ENCODE results near the gene ATG16L2.

Gene ATG16L2, protein sequence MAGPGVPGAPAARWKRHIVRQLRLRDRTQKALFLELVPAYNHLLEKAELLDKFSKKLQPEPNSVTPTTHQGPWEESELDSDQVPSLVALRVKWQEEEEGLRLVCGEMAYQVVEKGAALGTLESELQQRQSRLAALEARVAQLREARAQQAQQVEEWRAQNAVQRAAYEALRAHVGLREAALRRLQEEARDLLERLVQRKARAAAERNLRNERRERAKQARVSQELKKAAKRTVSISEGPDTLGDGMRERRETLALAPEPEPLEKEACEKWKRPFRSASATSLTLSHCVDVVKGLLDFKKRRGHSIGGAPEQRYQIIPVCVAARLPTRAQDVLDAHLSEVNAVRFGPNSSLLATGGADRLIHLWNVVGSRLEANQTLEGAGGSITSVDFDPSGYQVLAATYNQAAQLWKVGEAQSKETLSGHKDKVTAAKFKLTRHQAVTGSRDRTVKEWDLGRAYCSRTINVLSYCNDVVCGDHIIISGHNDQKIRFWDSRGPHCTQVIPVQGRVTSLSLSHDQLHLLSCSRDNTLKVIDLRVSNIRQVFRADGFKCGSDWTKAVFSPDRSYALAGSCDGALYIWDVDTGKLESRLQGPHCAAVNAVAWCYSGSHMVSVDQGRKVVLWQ

DNA sequence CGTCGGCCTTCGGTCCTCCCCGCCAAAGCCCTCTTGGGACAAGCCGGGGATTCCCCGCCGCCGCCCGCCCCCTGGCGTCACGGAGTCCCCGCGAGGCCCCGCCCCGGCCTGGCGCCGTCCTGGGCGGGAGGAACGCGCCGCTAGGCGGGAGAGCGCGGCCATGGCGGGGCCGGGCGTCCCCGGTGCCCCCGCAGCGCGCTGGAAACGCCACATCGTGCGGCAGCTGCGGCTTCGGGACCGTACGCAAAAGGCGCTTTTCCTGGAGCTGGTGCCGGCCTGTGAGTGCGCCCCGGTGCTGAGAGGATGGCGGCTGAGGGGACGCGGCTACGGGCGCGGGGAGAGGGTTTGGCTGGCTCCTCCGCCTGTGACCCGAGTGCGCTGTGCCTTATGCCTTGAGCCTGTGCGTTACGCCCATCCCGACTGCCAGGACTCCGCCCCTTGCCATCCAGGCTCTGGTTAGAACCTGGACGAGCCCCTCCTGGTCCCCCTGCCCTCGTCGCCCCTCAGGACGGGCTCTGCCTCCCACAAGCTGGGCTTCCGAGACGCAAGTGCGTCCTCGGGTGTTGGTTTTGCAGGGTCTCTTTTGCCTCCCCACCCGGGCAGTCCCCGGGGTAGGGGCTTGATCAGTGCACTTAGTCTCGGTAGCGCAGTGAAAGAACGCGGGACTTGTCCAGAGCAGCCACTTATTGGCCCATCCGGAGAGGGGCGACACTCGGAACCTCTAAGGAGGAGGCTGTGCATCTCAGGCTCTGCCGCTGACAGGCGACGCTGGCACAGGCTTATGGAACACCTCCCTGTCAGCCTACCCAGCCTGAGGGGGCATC lies at the start of gene ATG16L2:
Gene ATG16L2 (plus strand): TSS at position 126 of the 824 bp plus-strand sequence. CDS start 35 bp downstream, at position 161.
- intact Hi-C loops (cut with DNase I): loop anchor here (1.0 kb wide), 1 partner anchor 20 kb away; the partner anchor contains the start of gene STARD10
- peak; percentile 77 to 98 (median 86) for DNase-seq

DNA sequence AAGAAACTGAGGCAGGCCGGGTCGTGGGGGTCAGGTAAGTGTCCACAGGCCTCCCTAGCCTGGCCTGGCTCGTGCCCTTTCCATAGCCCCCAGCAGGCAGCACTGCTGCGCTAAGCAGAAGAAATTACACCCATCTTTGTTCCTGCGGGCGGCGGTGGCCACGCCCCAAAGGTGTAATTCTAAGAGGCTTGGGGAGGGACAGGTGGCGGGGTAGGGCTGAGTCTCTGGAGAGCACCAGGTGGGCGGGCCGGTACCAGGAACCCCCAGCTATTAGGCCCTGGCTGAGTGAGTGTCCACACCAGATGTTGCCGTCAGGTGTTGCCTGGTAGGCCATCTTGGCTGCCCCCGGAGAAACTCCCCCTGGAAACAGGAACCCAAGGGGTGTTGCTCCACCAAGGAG lies 49.7 kb upstream of the ATG16L2 start:
- DNase-seq: no peak
- intact Hi-C loops (cut with DNase I): no loop called here

DNA sequence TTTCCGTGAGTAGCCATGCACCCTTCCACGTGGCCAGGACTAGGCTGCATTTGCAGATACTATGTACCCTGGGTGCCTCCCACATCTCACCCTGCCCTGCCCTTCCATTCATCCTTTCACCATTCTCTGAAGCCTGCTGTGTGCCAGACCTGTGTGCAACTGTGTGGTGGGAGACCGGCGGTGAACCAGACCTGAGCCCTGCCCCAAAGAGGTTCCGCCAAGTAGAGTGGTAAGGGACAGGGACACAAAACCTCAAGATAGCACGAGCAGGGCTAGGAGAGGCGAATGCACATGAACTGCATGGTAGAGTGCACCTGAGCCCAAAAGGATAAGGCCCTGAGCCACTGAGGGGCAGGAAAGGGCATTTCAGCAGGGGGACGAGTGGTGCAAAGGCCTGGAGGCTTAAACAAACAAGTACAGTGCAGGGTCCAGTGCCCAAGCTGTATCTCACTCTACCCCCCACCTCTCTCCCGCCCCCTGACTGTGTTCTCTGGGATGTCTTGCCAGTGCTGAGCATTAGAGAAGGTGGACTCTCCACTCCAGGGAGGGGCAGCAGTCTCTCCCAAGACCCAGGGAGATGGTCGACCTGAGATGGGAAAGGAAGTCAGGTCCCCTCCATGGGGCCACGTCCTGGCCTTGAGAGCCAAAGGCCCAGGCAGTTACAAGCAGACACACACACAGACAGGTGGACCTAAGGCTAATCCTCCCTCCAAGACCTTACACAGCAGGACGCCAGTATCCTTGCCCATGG lies 47.9 kb upstream of the ATG16L2 start:
- no peak for DNase-seq
- intact Hi-C loops (cut with DNase I): no loop called here

DNA sequence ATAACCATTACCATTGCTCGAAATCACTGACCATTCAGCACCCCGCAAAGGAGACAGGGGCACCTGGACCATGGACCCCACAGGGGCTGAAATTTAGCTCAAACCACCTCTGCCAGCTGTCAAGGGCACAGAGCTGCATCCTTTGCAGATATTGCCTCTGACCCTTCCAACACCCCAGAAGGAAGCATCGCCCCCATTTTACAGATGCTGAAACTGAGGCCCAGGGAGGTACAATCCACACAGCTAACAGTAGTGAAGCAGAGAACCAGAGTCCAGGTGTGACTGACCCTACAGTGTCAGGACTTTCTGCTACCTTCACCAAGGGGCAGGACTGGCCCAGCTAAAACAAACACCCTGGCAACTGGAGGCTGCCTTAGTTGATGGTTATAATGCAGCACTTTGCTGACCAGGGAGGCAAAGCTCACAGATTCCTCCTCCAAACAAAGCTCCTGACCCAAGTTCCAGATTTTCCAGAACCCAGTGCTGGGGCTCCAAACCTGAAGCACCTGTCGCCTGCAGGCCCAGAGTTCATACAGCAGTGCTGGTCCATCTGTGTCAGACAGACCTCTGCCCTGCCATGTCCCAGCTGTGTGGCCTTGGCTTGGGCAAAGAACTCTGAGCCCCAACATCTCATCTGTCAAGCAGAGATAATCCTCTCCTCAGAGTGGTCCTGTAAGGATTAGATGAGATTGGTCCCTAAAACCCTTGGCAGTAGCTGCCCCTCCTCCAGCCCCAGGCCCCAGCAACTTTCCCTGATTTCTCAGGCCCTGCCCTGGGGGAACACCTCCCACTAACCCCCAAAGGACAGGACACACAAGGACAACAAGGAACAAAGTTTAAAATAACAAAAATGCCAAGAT lies 46.8 kb upstream of the ATG16L2 start:
- intact Hi-C loops (cut with DNase I): no loop called here

DNA sequence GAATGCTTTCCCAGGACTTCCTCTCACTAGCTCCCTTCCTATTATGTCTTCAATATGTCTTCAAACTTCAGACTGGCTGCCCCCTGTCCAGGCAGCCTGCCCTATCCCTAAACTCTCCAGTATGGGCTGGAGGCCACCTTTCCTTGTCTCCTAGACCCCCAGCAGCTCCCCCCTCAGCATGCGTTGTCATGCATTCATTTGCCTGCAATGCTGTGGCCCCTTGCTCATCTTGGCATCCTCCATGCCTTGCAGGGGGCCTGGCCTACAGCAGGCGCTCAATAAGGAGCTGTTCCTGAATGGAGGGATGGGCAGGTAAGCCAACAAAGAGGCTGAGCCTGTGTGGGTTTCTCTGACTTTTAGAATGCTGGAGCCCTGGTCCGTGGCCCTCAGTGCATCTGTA lies 45.6 kb upstream of the ATG16L2 start:
- DNase-seq: no peak
- intact Hi-C loops (cut with DNase I): no loop called here

More for the DNA sequence above, 46.8 kb upstream of the ATG16L2 start:
- no peak for DNase-seq

DNA sequence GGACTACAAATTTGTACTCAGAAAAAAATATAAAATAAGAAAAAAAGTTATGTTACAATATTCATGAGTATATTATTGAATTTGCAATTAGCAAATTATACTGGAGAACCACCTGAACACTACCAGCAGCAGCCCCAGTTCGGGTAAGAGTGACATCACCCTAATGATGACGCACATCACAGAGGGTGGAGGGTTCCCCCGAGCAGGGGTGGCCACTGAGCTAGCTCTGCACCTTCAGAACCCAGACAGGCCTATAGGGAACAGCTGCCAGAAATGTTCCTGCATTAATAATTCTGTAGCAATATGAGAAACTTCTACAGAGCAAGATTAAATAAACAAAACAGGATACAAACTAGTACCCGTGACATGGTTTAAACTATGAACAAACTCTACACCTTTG lies 44.5 kb upstream of the ATG16L2 start:
- intact Hi-C loops (cut with DNase I): no loop called here
- no peak for DNase-seq

DNA sequence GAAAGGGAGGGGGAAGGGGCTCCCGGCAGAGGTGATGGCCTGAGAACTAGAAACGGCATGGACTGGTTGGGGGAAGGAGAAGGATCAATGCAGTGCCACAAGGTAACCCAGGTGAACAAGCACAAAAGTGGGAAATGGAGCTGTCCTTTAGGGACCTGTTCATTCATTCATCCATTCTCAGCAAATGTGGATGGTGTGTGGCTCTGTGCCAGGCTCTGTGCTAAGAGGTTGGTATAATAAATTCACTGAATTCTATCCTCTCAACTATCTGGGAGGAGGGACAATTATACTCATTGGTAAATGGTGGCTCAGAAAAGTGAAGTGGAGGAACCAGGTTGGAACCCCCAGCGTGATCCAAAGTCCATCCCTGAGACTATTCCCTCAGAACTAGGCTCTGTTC lies 43.4 kb upstream of the ATG16L2 start:
- intact Hi-C loops (cut with DNase I): no loop called here
- no peak for DNase-seq

DNA sequence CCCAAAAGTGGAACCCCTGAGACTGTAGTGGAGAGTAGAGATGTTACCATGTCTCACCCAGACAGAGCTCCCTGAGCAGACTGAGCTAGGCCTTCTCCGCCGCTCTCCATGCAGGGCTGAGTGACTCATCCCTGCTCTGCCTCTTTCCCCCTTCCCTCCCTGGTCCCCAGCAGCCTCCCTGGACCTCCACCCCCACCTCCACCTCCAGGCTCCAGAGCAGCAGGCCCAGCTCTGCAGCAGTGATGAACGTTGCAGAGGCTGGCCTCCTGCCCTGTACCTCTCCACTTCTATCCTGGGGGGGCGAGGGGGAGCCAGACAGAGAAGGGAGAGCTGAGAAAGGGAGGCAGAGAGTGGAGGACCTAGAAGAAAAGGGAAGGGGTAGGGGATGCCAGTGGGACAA lies 42.7 kb upstream of the ATG16L2 start:
- intact Hi-C loops (cut with DNase I): no loop called here
- no peak for DNase-seq

DNA sequence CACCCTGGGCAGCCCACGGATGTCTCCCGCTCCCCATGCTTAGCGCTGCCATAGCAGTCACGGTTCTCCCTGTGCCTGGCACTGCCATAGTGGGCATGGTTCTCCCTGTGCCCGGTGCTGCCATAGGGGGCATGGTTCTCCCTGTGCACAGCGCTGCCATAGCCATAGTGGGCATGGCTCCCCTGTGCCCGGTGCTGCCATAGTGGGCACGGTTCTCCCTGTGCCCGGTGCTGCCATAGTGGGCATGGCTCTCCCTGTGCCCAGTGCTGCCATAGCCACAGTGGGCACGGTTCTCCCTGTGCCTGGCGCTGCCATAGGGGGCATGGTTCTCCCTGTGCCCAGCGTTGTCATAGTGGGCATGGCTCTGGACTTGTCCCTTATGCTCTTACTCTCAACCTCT lies 42.2 kb upstream of the ATG16L2 start:
- no peak for DNase-seq
- intact Hi-C loops (cut with DNase I): no loop called here

DNA sequence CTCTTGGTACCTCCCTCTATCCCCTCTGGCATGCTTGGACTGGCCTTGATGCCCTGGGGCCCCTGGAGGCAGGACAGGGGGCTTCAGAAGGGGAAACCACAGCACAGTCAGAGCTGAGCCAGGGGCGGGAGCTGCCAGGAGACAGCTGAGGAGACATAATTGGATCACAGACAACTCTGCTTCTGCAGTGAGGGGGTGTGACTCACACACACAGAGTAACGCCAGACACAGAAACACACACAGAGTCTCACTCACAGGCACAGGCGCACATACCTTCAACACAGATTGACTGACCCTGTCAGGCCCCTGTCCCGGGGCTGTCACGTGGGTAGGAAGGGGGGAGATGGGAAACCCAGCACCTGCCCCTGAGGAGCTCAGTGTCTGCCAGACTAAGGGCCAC lies 40.9 kb upstream of the ATG16L2 start:
- intact Hi-C loops (cut with DNase I): no loop called here
- DNase-seq: peak in 4 of 10 donors; percentile 47 to 92 (median 53)

DNA sequence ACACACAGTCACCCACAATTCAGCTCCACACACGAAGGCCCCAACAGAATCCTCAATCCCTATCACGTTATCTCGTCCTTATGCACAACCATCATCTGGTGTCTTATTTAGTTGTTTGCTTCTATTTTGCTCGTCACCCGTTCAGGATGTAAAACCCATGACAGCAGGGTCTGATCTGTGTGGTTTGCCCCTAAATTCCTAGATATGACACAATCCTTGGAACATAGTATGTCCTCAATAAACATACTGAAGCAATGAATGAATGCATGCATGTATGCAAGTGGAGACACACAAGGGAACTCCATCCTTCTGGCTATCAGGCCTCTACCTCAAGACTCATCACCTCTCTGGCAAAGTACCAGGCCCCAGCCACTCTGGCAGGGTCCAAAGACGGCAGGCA lies 40.5 kb upstream of the ATG16L2 start:
- DNase-seq: no peak
- intact Hi-C loops (cut with DNase I): no loop called here

DNA sequence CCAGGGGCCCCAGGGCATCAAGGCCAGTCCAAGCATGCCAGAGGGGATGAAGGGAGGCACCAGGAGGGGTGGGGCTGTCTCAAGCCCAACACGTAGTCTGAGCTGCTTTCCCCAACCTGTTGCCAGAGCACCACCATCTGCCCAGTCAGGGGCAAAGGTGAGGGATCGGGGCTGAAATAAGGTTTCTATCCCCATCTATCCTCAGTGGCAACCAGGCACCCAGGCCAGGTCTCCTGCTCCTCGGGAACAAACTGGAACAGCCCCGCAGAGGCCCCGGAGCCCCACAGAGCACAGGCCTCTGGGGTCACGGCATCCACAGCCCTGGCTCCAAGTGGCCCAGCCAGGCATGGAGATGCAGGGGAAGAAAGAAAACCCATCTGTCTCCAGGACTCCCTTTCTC lies 39.7 kb upstream of the ATG16L2 start:
- DNase-seq: peak in 1 of 10 donors; percentile 81
- intact Hi-C loops (cut with DNase I): no loop called here

DNA sequence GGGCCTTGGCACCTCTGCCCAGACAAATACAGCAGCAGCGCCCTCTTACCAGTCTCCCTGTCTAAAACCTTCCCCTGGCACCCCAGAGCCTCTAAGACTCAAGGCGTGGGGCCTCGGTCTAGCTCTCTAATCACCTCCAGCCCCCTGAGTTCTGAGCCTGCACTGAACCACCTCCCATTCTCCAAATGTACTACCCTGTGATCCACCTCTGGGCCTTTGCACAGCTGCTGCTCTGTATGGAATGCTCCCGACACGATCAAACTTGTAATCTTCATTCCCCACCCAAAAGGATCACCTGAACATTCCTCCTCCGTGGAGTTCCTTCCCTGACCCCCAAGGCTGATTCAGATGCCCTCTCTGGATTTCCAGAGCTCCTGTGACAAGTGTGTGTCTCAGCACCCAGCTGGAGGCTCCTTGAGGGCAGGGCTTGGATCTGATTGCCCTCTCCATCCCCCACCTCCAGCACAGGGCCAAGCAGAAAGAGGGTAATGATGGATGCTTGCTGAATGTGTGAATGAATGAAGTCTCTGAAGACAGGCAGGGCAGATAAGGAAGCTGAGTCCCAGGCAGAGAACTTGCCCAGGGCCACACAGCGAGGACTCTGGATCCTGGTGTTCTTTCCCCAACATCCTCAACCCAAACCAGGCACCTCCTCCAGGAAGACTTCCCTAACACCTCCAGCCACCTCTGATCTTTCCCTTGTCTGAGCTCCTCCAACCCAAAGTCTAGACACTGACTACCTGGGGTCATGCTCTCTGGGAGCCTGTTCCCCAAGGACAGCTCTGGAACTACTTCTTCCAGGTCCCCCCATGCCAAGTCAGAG lies 38.7 kb upstream of the ATG16L2 start:
- intact Hi-C loops (cut with DNase I): no loop called here
- no peak for DNase-seq

DNA sequence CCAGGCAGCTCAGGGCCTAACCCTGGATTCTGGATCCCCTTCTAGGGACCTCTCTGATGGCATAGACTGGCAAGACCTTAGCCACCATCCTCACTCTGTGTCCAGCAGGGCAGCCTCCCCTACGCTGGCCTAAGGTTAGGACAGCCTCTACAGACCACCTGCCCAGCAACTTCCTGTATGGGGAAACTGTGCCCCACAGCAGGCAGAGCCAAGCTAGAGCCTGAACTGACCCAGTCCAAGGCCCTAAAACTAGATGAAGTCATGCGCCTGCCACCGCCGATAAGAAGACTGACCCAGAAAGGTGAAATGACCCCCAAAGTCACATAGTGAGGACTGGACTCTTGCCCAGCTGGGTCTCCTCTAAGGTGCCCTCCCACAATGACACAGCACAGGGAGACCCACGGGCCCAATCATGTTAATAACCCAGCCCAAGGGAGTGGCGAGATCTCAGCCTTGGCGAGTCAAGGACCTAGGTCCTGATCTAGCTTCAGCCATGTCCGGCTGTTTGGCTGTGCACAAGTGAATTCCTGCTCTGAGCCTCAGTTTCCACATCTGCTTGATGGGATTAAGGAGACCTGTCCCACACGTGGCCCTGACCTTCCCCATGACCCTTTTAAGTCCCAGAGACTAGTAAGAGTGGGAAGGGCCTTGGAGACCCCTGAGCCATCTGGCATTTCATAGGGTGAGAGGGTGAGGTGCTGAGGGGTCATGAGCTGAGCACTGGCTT lies 37.9 kb upstream of the ATG16L2 start:
- DNase-seq: no peak
- intact Hi-C loops (cut with DNase I): no loop called here

DNA sequence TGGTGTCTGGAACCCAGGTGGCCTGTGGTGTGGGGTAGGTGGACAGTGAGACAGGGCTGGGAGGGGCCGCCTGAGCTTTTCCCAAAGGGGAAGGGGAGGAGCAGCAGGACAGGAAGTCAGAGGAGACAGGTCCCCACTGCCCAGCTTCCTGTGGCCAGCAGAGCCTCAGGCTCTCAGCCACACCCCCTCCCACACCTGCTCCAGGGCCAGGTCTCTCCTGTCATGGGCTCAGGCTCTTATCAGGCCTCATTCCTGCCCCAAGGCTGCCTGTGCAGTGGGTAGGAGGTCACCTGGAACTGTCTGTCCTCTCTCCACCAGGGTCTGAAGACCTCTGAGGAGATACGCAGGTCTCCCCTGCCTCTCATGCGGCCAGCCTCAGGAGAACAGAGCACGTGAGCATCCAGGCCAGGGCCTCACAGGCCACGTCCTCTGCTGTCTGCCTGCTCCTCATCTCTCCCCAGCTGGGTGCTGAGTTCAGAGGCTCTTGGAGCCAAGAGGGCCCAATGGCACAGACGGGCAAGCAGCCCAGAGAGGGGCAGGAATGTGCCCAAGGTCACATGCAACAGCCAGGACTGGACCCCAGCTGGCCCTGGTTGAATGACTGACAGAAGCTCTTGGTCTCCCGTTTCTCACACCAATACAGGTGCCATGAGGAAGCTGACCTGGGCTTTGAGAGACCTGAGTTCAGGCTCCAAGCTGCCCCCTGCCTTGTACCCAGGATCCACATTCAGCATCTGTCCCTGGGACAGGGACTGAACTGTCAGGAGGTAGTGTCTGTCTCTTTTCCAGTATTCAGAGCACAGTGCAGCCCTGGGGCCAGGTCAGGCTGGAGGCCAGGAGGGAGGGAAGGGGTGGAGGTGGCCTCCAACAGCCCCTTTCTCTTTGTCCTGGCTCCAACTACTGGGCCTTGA lies 37.1 kb upstream of the ATG16L2 start:
- peak; percentile 52 to 96 (median 74) for DNase-seq
- intact Hi-C loops (cut with DNase I): no loop called here

DNA sequence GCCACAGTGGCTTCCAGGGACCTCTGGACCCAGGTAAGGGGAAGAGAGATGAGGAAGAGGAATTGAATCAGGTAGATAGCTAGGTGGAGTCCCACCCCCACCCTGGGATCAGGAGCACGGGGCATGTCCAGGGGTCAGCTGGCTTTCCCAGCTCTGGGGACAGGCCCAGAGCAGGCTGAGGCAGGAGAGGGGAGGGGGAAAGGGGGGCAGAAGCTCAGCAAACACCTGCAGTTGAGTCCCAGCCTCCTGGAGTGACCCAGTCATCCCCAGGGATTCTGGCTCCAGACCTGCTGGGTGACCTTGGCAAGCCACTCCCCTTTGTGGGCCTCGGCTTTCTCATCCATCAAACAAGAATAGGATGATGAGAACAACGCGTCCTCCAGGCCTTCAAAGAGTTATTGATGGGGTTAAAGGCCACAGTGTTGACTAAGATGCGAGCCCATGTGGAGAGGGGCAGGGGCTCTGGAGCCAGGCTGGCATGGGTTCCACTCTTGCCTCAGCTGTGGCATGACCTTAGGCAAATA lies 36.4 kb upstream of the ATG16L2 start:
- intact Hi-C loops (cut with DNase I): no loop called here
- DNase-seq: peak in 1 of 10 donors; percentile 33
